KOPT-K1 (cell line): ENCODE data around the gene HSD3B7.

Experiments used
- H3K27ac ChIP-seq: fragments of 200-600 bp; sonication (generic); 2 replicates; pipeline ENCODE4 v1.5.1; 2016; ENCODE audit warnings: antibody characterized with exemption, mild to moderate bottlenecking, low read depth, low read length; ENCODE audit not compliant: poor library complexity, severe bottlenecking
- H3K36me3 ChIP-seq: fragments of 200-600 bp; sonication (generic); 2 replicates; pipeline ENCODE4 v1.5.1; 2017; ENCODE audit warnings: antibody characterized with exemption, mild to moderate bottlenecking, low read length, moderate library complexity; ENCODE audit not compliant: insufficient read depth
- H3K9me3 ChIP-seq: fragments of 200-600 bp; sonication (generic); 2 replicates; pipeline ENCODE4 v1.5.1; 2017; ENCODE audit warnings: antibody characterized with exemption, low read length, mild to moderate bottlenecking; ENCODE audit not compliant: insufficient read depth, poor library complexity, severe bottlenecking

Gene HSD3B7

DNA sequence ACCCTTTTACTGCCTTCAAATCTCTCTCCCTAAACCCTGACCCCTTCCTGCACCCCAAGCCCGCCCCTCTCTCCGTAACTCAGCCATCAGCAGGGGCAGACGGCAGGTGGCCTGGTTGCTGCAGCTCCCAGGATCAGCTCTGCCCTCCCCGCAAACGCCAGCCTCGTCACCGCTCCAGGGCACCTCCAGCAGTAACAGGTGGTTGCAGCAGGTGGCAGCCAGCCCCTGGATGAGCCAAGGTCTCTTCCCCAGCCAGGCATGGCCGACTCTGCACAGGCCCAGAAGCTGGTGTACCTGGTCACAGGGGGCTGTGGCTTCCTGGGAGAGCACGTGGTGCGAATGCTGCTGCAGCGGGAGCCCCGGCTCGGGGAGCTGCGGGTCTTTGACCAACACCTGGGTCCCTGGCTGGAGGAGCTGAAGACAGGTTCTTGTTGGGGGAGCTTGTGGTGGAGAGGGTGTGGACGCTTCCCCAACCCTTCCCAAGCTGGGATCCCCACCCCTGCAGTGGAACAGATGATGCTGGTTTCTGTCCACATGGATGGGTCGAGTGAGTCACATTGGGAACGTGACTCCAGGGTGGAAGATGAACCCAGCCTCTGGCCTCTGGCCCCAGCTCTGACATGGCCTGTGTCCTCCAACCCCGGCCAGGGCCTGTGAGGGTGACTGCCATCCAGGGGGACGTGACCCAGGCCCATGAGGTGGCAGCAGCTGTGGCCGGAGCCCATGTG is 558 bp downstream of the HSD3B7 start:
- Histone ChIP-seq H3K27ac (no peak overlapping the region), H3K9me3 (no peaks in the 10 kb centered on the region), H3K36me3 (peaks cover 57% of the 10 kb centered on the region)

DNA sequence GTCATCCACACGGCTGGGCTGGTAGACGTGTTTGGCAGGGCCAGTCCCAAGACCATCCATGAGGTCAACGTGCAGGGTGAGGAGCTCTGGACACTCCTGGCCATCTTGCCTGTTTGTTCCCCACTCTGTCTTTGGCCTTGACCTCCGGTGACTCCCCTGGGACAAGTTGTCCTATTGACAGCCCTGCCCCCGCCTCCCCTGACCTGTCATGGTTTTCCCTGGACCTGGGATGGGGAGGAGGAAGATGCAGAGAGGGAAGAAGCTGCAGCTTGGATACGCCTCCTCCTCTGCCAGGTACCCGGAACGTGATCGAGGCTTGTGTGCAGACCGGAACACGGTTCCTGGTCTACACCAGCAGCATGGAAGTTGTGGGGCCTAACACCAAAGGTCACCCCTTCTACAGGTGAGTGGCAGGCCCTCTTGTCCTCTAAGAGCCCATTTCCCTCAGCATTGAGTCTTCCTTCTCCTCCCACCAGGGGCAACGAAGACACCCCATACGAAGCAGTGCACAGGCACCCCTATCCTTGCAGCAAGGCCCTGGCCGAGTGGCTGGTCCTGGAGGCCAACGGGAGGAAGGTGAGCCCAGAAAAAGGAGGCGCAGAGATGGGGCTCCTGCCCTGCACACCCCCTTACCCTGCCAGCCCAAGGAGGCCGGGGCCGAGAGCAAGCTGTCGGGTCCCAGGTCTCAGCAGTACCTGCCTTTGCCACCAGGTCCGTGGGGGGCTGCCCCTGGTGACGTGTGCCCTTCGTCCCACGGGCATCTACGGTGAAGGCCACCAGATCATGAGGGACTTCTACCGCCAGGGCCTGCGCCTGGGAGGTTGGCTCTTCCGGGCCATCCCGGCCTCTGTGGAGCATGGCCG is 1.4 kb downstream of the HSD3B7 start:
- Histone ChIP-seq H3K36me3 (peaks cover 49% of the 10 kb centered on the region), H3K27ac (no peak overlapping the region), H3K9me3 (no peaks in the 10 kb centered on the region)

DNA sequence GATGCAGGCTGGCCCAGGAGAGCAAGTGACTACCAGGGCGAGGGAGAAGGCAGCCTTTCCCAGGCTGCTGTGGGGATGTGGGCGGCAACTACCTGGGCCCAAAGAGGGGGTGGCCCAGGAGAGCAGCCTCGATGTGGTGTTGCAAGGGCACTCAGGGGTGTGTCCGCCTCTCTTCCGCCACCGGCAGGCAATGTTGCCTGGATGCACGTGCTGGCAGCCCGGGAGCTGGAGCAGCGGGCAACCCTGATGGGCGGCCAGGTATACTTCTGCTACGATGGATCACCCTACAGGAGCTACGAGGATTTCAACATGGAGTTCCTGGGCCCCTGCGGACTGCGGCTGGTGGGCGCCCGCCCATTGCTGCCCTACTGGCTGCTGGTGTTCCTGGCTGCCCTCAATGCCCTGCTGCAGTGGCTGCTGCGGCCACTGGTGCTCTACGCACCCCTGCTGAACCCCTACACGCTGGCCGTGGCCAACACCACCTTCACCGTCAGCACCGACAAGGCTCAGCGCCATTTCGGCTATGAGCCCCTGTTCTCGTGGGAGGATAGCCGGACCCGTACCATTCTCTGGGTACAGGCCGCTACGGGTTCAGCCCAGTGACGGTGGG is 2.7 kb downstream of the HSD3B7 start:
- Histone ChIP-seq H3K9me3 (no peaks in the 10 kb centered on the region), H3K27ac (no peak overlapping the region), H3K36me3 (peaks cover 36% of the 10 kb centered on the region; the same call in 1 of the 2 replicates)

DNA sequence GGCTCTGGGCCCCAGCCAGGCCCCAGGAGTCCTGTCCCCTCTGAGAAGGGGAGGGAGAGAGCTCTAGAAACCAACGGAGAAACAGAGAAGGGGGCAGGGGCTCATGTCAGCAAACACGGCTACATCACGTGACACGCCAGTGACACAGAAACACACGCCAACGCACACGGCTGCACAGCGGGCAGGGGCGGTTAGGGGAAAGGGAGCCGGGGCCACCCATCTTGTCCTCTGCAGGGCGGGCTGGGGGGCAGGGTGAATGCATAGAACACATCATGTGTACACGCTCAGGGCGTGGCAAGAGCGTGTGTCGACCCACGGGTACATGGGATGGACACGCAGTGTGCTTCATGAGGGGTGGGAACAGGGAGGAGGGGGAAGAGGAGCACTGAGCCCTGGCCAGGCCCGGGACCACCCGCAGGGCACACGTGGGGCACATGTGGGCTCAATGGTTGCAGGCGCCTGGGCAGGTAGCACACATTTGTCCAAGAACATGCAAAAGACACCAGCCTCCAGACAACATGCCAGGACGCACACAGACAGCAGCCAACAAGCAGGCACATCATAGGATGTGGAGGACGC is 4.6 kb downstream of the HSD3B7 start:
- Histone ChIP-seq H3K36me3 (peaks cover 17% of the 10 kb centered on the region; the same call in 1 of the 2 replicates), H3K27ac (no peak overlapping the region), H3K9me3 (no peaks in the 10 kb centered on the region)

DNA sequence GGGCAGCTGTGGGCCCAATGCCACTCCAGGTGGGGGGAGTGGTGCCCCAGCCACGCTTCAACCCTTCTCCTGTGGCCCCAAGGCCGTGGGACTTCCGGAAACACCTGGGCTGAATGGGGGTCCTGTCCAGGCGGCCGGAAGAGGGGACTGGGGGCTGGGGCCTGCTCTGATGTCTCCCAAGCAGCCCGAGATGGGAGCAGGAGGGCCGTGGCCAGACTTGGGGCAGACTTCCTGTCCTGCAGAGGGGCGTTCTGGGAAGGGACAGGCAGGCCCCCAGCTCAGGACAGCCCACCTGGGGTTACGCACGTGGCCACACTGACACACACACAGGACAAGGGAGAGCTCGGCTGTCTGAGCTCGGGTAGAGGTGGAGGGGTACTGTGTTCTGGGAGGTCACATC is 5.1 kb downstream of the HSD3B7 start:
- Histone ChIP-seq H3K36me3 (peaks cover 13% of the 10 kb centered on the region; the same call in 1 of the 2 replicates), H3K9me3 (no peaks in the 10 kb centered on the region), H3K27ac (no peak overlapping the region)

DNA sequence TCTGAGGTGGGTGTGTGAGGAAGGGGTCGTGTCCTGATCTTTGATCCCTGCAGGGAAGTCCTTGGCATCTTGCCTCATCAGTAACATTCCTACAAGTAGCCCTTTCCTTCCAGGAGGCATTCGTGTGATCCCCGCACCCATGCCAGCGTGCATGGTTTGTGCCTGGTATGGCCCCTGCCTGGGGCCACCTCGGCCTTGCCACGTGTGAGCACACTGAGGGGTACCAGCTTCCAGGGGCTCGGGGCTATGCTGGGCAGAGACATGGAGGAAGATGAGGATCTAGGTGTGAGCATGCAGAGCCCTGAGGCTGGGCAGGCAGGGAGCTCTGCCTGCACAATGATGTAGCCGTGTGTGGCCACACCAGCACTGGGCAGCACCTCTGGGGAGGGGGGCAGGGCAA is 6.0 kb downstream of the HSD3B7 start:
- peaks cover 4% of the 10 kb centered on the region; the same call in 1 of the 2 replicates for H3K36me3 ChIP-seq
- no peak overlapping the region for H3K27ac ChIP-seq
- H3K9me3 ChIP-seq = no peaks in the 10 kb centered on the region

DNA sequence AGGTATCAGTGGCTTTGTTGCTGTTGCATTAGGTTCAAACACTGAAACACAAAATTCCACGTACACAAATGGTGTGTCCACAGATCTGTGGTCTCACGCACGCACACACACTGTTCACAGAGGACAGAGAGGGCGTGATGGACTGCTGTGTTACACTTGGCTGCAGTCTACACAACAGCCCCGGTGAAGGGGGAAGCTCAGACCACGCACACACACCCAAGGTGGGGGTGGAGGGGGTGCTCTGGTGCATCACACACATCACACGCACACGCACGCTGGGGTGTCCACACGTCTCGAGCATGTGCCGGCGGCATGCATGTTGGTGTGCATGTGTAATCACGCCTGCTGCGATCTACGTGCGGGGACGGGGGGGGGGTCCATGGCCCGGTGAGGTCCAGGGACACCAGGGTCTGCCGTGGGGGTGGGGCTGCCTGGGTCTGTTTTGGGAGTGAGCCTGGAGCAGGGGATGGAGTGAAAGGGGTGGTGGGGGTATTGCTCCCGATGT is 7.3 kb downstream of the HSD3B7 start:
- no peak overlapping the region for H3K27ac ChIP-seq

DNA sequence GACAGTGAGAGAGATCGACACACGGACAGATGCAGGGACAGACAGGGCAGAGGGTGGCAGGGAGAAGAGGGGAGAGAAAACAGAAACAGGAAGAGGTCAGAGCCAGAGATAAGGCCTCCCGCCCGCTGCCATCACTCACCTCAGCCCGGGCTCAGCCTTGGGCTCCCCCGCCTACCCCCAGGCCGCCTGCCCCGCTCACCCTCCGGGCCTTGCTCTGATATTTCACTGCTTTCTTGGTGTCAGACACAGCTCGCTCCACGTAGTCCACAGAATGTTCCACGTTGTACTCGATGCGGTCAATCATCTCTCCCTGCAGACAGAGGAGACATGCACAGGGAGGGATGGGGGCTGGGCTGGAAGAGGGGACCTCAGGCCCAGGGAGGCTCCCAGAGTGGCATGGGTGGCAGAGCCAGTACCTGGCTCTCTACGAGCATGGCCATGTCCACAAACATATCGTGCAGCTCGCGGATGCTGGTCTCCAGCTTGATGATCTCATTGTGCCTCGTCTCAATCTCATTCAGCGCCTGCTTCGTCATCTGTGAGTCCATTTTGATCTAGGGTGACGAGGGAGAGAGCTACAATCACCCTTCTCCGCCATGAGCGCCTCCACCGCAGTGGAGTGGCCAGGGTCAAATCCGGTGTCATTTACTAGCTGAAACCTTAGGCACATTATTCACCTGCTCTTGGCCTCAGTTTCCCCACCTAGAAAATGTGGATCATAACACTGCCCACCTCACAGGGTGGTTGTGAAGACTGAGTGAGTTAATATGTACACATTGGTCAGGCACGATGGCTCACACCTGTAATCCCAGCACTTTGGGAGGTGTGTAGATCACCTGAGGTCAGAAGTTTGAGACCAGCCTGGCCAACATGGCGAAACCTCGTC is 8.2 kb downstream of the HSD3B7 start:
- Histone ChIP-seq H3K36me3 (no peaks in the 10 kb centered on the region), H3K27ac (no peak overlapping the region), H3K9me3 (no peaks in the 10 kb centered on the region)

More for the DNA sequence above, 7.3 kb downstream of the HSD3B7 start:
- Histone ChIP-seq H3K9me3 (no peaks in the 10 kb centered on the region), H3K36me3 (no peaks in the 10 kb centered on the region; the same call in 1 of the 2 replicates)

DNA sequence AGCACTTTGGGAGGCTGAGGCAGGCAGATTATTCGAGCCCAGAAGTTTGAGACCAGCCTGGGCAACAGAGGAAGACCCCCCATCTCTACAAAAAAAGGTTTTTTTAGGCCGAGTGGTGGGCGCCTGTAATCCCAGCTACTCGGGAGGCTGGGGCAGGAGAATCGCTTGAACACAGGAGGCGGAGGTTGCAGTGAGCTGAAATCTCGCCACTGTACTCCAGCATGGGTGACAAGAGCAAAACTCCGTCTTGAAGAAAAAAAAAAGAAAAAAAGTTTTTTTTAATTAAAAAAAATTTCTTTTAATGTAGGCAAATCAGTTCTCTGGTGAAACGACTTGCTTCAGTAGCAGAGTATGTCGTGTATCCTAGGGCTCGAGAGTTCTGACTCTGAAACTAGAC is 10.9 kb downstream of the HSD3B7 start:
- no peaks in the 10 kb centered on the region for H3K9me3 ChIP-seq
- H3K27ac ChIP-seq = no peak overlapping the region
- H3K36me3 ChIP-seq = no peaks in the 10 kb centered on the region

DNA sequence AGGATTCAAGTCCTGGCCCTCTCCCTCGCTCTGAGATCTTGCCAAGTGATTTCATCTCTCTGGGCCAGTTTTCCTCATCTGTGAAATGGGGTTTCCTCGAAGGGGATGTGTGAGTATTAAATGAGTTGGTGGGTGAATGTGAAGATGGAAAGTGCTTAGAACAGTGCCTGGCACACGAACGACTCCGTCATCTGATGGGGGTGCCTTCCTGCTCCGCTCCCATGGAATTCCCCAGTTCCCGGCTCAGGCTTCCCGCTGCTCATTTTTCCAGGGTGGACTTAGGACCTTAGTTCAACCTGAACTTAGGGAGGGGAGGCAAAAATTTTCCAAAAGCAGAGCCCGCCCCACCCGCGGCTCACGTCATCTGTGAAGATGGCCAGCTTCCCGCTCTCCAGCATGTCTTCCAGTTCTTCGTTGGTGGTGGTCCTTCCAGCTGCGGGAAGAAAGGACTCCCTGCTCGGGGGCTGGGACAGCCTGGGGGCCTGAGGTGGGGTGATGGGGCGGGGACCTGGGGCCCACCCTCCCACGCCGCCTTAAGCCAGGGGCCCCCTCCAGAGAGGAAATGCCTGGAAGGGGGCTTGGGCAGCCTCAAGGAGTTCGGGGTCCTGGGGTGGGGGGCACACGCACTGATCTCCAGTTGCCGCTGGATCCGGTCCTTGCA is 11.4 kb downstream of the HSD3B7 start:
- Histone ChIP-seq H3K27ac (no peak overlapping the region), H3K9me3 (no peaks in the 10 kb centered on the region), H3K36me3 (no peaks in the 10 kb centered on the region)

DNA sequence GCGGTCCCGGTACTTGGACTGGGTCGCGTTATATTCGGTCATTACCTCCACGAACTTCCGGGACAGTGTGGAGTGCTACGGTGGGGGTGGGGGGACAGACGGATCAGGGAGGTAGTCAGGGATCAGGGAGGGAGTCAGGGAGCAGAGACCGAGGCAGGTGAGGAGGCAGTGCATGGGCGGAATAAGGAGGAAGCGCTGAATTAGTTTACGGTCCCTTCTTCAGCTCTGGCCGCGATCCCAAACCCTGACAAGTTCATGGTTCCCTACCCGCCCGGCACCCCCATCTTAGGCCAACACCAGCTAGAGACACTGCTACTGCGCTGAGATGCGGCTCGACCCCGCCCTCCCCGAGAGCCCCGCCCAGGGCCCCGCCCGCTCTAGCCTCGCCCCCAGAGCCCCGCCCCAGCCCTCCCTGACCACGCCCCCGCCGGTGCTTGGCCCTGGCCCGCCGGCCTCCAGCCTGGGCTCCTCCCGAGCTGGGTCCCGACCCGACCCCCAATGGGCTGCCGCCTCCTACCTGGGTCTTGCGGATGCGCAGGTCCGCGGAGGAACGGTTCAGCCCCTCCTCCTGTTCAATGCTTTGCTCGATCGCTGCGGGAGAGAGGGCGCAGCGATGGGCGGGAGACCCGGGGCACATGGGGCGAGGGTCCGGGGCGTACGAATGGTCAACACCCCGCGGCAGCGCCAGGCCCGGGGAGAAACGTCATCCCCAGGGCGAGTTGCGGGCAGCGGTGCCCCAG is 12.1 kb downstream of the HSD3B7 start:
- H3K36me3 ChIP-seq = no peaks in the 10 kb centered on the region
- no peaks in the 10 kb centered on the region for H3K9me3 ChIP-seq
- H3K27ac ChIP-seq = no peak overlapping the region

DNA sequence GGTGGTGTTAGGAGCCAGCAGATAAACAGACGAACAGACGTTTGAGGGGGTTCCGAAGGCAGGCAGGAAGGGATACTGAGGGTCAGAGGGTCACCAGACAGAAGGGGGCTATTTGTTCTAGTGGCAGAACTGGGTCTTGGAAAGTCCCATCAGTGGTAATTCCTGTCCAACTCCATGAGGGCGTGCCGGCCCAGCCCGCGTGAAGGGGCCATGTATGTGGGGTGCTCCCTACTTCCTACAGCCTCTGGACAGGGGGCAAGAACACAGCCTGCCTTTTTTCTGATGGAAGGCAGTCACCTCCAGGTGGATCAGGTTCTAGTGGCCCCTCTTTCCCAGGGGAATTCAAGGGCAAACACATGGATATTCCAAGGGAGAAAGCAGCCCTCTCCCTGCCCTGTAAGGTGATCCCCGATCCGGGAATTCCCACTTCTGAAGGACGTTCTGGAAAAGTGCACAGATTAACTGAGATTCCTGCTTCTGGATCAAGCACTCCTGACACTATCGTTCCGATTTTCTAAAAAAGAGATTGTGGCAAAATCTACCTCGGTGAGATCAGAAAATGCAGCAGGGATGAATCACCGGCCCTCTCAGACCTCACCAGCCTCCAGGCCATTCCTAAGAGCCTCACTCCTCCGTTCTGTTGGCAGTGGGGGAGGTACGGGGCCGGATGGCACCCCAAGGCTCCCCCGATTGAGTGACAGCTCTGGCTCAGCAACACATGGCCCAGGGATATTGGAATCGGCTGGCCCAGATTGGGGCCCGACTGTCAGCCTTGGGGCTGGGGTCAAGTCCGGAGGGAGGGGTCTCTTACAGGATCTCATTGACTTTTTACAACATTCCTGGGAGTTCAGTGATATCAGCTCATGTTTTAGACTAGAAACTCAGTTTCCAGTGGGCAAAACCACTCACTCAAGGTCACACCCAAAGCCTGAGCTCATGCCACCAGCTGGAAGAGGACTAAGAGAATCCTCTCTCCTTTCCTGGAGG is 13.0 kb downstream of the HSD3B7 start:
- H3K27ac ChIP-seq = no peak overlapping the region
- H3K36me3 ChIP-seq = no peaks in the 10 kb centered on the region
- no peaks in the 10 kb centered on the region for H3K9me3 ChIP-seq
